ENCODE results near the gene SELE.

GRCh38 chr1:169765580-169766331 is 31.9 kb upstream of the SELE start:
- TF ChIP-seq EGR1 (IDR thresholded peaks at IDR 0.05) (no peak), USF1 (IDR thresholded peaks at IDR 0.05) (no peak), RAD21 (IDR thresholded peaks at IDR 0.05; ENCODE audit: low read depth) (no peak), TAF1 (IDR thresholded peaks at IDR 0.05; ENCODE audit: low read depth) (no peak), REST (IDR thresholded peaks at IDR 0.05; ENCODE audit: low read depth) (no peak), FOXM1 (IDR thresholded peaks at IDR 0.05; ENCODE audit: borderline replicate concordance, low read depth) (no peak)

Measured in Ishikawa (cell line).